Stimulated activated CD8-positive, alpha-beta memory T cell treated with anti-CD3 and anti-CD28 coated beads, Interleukin-15, amount 100 ng/mL, for 24 hours (primary cell): ENCODE results near the gene IL18R1.
"Not testable (repeated sequence)": the region's sequence is repeated elsewhere in the genome, so short reads cannot be mapped to it uniquely, and the experiment has no call there.

Source experiments
- DNase-seq: peaks from one replicate; pipeline ENCODE4 v3.0.0-alpha.2; 2020; ENCODE audit warnings: low read depth

IL18R1 gene, protein sequence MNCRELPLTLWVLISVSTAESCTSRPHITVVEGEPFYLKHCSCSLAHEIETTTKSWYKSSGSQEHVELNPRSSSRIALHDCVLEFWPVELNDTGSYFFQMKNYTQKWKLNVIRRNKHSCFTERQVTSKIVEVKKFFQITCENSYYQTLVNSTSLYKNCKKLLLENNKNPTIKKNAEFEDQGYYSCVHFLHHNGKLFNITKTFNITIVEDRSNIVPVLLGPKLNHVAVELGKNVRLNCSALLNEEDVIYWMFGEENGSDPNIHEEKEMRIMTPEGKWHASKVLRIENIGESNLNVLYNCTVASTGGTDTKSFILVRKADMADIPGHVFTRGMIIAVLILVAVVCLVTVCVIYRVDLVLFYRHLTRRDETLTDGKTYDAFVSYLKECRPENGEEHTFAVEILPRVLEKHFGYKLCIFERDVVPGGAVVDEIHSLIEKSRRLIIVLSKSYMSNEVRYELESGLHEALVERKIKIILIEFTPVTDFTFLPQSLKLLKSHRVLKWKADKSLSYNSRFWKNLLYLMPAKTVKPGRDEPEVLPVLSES

GRCh38 chr2:102355526-102356380 is at the start of gene IL18R1:
Gene IL18R1, plus strand, starts transcription at chr2:102355796. Its CDS starts 6,865 bp downstream, at chr2:102362661.
- DNase-seq = peak; percentile 42

DNA sequence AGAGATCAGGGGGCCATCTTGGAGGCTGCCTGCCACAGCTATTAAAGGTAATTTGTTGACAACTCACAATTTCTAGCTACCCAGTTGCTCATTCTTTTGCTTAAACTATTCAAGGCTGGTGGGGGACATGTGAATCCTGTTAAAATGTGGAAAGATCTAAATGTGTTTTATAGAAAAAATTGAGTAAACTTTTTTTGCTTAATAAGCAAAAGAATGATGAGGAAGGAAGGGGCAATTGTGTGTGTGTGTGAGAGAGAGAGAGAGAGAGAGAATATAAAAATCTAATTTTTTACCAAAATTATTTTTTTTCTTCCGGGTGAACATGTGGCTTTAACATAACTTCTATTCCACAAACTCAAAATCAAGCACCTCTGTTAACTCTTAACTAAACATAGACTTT is 49.5 kb upstream of the IL18R1 start:
- no peak for DNase-seq

- DNase-seq = no peak
These were observed 44.5 kb upstream of the IL18R1 start, which contains the start of gene IL1RL1 for GRCh38 chr2:102310964-102311640. Gene IL1RL1, plus strand, starts transcription at chr2:102311563. Its CDS starts 26,702 bp downstream, at chr2:102338265.

GRCh38 chr2:102313025-102313424 is 42.6 kb upstream of the IL18R1 start:
- DNase-seq = no peak

DNA sequence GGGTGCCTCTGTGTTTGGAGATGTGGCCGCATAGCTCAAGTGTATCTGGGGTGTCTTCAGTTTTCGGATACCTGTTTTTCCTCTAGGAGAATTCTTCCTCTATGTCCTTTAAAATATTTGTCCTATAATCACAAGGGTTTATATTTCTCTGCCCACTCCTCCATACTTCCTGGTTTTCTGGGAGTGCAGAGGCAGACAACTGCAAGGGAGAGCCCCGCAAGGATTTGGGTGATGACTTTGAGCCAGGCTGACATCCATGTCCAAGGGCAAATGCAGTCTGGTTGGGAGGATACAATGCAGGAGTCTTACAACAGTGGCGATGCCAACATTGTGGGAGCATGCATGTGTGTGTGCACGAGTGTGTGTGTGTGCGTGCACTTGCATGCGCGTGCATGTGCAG is 42.1 kb upstream of the IL18R1 start:
- DNase-seq = no peak

GRCh38 chr2:102313950-102314349 is 41.6 kb upstream of the IL18R1 start:
- DNase-seq = no peak

DNA sequence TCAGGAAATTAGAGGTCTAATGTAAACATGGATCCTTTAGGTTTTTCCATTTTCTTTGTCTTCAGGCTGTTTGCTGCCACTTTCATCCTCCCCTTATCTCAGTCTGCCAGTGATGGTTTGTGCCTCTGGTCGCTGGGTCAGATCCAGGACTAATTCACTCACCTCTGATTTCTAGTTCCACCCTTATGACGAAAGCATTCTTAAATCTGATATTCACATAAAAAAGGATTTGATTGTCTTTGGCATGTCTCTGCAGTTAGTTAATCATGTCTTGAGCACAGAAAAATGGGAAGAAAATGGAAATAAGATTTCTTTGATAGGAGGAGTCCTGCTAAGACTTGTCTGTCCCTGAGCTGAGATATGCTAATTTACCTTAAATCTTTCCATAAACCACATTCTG is 39.7 kb upstream of the IL18R1 start:
- no peak for DNase-seq

DNA sequence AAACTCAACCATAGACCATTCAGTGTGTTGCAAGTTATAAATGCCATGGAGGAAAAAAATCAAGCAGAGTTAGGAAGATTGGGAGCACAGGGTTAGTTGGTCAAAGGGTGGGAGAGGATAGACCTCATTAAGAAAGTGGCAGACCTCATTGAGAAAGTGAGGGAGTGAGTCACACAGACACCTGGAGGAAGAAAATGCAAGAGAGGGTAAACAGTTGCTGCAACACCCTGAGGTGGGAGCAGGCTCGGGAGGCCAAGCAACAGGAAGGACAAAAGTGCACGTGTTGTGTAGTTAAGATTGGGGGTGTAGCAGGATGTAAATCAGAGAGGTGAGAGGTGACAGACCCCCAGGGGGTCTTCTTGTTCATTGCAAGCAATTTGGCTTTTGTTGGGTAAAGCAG is 37.9 kb upstream of the IL18R1 start:
- DNase-seq = no peak

- no peak for DNase-seq
These were observed 37.2 kb upstream of the IL18R1 start for GRCh38 chr2:102318437-102318836.

DNA sequence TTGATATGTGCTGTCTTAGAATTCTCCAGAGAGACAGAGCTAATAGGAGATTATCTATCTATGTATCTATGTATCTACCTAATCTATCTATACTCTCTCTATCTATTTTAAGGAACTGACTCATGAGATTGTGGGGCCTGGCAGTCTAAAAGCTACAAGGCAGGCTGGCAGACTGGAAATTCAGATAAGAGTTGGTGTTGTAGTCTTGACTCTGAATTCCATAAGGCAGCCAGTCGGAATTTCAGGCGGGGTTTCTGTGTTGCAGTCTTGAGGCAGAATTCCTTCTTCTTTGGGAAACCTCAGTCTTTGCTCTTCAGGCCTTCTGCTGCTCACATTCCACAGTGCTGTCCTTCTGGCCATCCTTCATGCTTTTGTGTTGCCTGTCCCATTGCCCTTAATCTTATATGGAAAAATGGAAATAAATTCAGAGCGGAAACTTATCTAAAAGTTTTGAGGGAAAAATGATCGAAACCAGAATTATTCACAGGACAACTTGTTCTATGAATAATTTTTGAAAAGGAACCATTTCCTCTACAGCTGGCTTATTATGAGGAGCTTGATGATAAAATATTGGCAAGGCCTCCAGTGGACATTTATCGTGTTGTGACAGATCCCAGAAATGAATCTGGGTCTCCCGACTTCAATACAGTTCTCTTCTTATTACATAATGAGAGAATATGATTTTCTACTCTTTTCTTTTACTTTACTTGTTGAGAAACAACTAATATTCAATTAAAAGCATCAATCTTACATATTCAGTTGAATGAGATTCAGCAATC is 33.5 kb upstream of the IL18R1 start:
- no peak for DNase-seq

DNA sequence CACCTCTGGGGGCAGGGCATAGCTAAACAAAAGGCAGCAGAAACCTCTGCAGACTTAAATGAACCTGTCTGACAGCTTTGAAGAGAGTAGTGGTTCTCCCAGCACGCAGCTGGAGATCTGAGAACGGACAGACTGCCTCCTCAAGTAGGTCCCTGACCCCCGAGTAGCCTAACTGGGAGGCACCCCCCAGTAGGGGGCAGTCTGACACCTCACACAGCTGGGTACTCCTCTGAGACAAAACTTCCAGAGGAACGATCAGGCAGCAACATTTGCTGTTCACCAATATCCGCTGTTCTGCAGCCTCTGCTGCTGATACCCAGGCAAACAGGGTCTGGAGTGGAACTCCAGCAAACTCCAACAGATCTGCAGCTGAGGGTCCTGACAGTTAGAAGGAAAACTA is 30.7 kb upstream of the IL18R1 start:
- DNase-seq = not testable (repeated sequence)

GRCh38 chr2:102331311-102331980 is 24.1 kb upstream of the IL18R1 start:
- no peak for DNase-seq

- no peak for DNase-seq
These were observed 21.1 kb upstream of the IL18R1 start for GRCh38 chr2:102334486-102334885.

DNA sequence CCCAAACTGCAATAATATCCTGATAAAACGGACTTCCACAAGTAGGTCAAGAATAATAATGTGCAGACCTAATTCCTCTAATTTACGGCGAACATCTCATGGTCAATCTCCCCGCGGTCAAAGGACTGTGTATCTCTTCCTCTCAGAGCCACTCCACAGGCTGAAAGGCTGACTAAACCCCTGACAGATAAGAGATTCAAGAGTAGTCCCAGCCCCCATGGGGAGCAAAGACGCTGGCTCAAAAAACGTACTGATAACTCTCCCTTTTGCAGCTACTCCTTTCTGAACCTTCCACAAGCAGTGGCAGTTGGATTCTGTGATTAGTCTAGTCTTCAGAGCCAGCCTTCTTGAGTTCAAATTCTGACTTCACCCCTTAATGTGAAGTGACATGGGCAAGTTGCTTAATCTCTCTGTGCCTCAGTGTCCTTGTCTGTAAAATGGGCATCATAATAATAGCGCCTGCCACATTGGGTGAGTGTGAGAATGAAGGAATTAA is 19.7 kb upstream of the IL18R1 start:
- no peak for DNase-seq

DNA sequence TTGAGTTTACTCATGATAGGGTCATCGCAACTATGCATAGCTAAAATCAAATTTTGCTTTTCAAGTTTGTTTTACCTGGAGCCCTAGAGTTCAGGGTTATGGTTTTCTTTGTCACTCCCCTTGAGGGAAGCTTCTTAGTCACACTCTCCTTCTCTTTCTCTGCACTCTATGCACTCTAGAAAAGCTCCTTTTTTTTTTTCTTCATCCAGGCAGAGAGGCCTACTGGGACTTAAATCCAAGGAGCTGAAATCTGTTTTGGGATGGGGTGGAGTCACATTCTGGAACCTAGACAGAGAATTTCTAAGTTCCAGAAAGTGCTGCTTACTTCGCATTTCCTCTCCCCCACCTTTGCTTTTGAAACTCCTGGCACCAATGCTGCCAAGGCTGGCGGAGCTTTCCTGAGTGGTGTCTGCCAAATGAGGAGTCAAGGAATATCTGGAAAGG is 19.1 kb upstream of the IL18R1 start:
- DNase-seq = no peak

DNA sequence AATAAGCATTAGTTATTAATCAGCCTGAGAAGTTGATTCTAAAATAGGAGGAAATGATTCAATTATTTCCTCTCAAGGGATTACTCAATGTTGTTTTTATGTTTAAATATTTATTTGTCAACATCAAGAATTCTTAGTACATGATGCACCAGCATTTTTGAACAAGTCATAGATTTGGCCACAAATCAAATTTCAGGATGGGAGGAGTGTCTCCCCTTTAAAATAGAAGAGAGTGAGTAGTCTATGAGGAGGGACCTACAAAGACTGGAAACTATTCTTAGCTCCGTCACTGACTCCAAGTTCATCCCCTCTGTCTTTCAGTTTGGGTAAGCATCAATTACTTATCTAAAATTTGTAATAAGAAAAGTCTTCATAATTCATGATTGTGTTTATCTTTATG is 18.6 kb upstream of the IL18R1 start:
- DNase-seq = no peak

DNA sequence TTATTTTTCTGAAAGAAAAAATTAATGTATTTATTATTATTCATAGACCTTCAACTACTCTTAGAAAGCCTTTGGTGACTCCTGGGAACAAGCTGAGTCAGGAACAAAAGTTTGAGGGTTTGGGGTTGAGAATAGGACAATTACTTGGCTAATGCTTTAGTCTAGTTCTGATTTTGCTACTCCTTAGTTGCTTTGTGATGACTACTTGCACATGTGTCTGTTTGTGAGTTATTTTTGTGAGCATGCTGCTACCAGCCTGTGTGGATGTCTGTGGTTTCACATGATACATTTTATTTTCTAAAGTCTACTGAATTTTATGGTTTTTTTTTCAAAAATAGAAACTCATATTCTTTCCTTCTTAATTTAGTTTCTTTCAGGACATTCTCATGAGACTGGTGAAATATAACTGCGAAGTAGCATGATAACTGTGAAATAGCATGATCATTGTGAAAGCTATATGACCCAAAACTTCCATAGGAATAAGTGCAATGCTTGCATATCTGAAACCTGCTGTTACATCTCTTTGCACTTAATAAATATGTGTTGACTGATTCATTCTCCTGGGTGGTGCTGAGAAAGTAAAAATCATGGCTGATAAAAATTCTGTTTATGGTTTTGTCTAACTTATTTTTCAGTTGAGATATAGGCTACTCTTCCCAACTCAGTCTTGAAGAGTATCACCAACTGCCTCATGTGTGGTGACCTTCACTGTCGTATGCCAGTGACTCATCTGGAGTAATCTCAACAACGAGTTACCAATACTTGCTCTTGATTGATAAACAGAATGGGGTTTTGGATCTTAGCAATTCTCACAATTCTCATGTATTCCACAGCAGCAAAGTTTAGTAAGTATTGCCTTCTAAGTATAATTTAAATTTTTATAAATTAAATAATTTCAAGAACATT is 17.9 kb upstream of the IL18R1 start:
- no peak for DNase-seq

- DNase-seq = no peak
These were observed 14.8 kb upstream of the IL18R1 start for GRCh38 chr2:102340778-102341177.

DNA sequence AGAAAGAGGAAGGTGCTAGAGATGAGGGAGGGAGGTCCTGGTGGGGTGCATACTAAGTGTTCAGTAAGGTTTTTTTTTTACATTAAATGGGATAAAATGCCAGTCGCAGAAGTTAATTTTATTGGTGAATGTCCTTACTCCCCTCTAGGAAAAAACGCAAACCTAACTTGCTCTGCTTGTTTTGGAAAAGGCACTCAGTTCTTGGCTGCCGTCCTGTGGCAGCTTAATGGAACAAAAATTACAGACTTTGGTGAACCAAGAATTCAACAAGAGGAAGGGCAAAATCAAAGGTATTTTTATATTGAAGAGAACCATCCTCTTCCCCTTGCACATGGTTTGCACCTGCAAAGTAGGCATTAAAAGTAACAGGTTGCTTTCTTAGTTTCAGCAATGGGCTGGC is 12.7 kb upstream of the IL18R1 start:
- DNase-seq = no peak

- DNase-seq = no peak
These were observed 11.2 kb upstream of the IL18R1 start for GRCh38 chr2:102344397-102344796.
